H9 (cell line): ENCODE measurements around the gene OSBPL8. TPM values are rescaled to one million over a fixed set of nuclear protein-coding genes. Genes with fewer than 3 reads are reported as not detected.

Experiments
- DNase-seq: peaks from one replicate; pipeline ENCODE4 v3.0.0-alpha.2; 2017
- H2AFZ ChIP-seq: one replicate; pipeline ENCODE4 v1.6.1; 2013; ENCODE audit warnings: mild to moderate bottlenecking, low read length, control low read depth, moderate library complexity
- H2AK5ac ChIP-seq: 2 replicates; pipeline ENCODE4 v1.6.1; 2013; ENCODE audit warnings: low read length, control low read depth, mixed read lengths; ENCODE audit not compliant: insufficient read length
- H2BK120ac ChIP-seq: one replicate; pipeline ENCODE4 v1.6.1; 2013; ENCODE audit warnings: low read depth, mild to moderate bottlenecking, low read length, control low read depth, inconsistent platforms; ENCODE audit not compliant: poor library complexity, severe bottlenecking
- H2BK12ac ChIP-seq: 2 replicates; pipeline ENCODE4 v1.6.1; 2013; ENCODE audit warnings: low read length, control low read depth, mixed read lengths, low read depth; ENCODE audit not compliant: insufficient read length
- H2BK15ac ChIP-seq: 2 replicates; pipeline ENCODE4 v1.6.1; 2013; ENCODE audit warnings: low read depth, low read length, control low read depth
- H2BK20ac ChIP-seq: one replicate; pipeline ENCODE4 v1.6.1; 2013; ENCODE audit warnings: low read depth, mild to moderate bottlenecking, low read length, control low read depth, inconsistent platforms; ENCODE audit not compliant: poor library complexity, severe bottlenecking
- H2BK5ac ChIP-seq: 2 replicates; pipeline ENCODE4 v1.6.1; 2013; ENCODE audit warnings: low read length, control low read depth, mixed read lengths; ENCODE audit not compliant: insufficient read length
- H3K14ac ChIP-seq: 2 replicates; pipeline ENCODE4 v1.6.1; 2013; ENCODE audit warnings: low read length, control low read depth; ENCODE audit not compliant: insufficient read depth
- H3K18ac ChIP-seq: 2 replicates; pipeline ENCODE4 v1.6.1; 2013; ENCODE audit warnings: low read depth, mild to moderate bottlenecking, mixed read lengths, low read length, control low read depth; ENCODE audit not compliant: insufficient read length
- H3K23ac ChIP-seq: 2 replicates; pipeline ENCODE4 v1.6.1; 2013; ENCODE audit warnings: low read length, control low read depth, mixed read lengths, low read depth; ENCODE audit not compliant: insufficient read length
- H3K23me2 ChIP-seq: 2 replicates; pipeline ENCODE4 v1.6.1; 2013; ENCODE audit warnings: low read depth, mild to moderate bottlenecking, mixed read lengths, low read length, control low read depth; ENCODE audit not compliant: insufficient read length, poor library complexity, severe bottlenecking
- H3K27ac ChIP-seq: 2 replicates; pipeline ENCODE4 v1.5.1; 2013; ENCODE audit warnings: low read length, control low read depth, mixed read lengths, low read depth; ENCODE audit not compliant: insufficient read length
- H3K27me3 ChIP-seq: 2 replicates; pipeline ENCODE4 v1.6.1; 2013; ENCODE audit warnings: low read length, control low read depth, inconsistent platforms; ENCODE audit not compliant: insufficient read depth
- H3K4ac ChIP-seq: 2 replicates; pipeline ENCODE4 v1.6.1; 2013; ENCODE audit warnings: low read depth, mild to moderate bottlenecking, control low read depth, inconsistent platforms, low read length, moderate library complexity
- H3K4me1 ChIP-seq: 2 replicates; pipeline ENCODE4 v1.6.1; 2013; ENCODE audit warnings: low read length, control low read depth, inconsistent platforms; ENCODE audit not compliant: insufficient read depth
- H3K4me2 ChIP-seq: 2 replicates; pipeline ENCODE4 v1.6.1; 2013; ENCODE audit warnings: low read length, control low read depth, mixed read lengths; ENCODE audit not compliant: insufficient read length, insufficient read depth
- H3K56ac ChIP-seq: 2 replicates; pipeline ENCODE4 v1.6.1; 2013; ENCODE audit warnings: low read depth, mild to moderate bottlenecking, mixed read lengths, low read length, control low read depth; ENCODE audit not compliant: insufficient read length
- H3K79me1 ChIP-seq: 2 replicates; pipeline ENCODE4 v1.6.1; 2013; ENCODE audit warnings: low read depth, mild to moderate bottlenecking, moderate library complexity, low read length, control low read depth, inconsistent platforms; ENCODE audit not compliant: insufficient read depth, poor library complexity, severe bottlenecking
- H3K79me2 ChIP-seq: 2 replicates; pipeline ENCODE4 v1.6.1; 2013; ENCODE audit warnings: low read length, control low read depth, inconsistent platforms; ENCODE audit not compliant: insufficient read depth
- H3K9ac ChIP-seq: 2 replicates; pipeline ENCODE4 v1.6.1; 2013; ENCODE audit warnings: low read length, control low read depth, mixed read lengths; ENCODE audit not compliant: insufficient read length; ENCODE audit errors: extremely low read depth
- H3K9me3 ChIP-seq: one replicate; pipeline ENCODE4 v1.6.1; 2013; ENCODE audit warnings: low read depth, low read length, inconsistent platforms; ENCODE audit not compliant: control insufficient read depth
- H3T11ph ChIP-seq: one replicate; pipeline ENCODE4 v1.6.1; 2013; ENCODE audit warnings: mild to moderate bottlenecking, low read length, control low read depth, inconsistent platforms
- H4K20me1 ChIP-seq: one replicate; pipeline ENCODE4 v1.6.1; 2013; ENCODE audit not compliant: control insufficient read depth, insufficient read length, insufficient read depth
- H4K5ac ChIP-seq: 2 replicates; pipeline ENCODE4 v1.6.1; 2013; ENCODE audit warnings: low read depth, mild to moderate bottlenecking, mixed read lengths, low read length, control low read depth; ENCODE audit not compliant: insufficient read length
- H4K8ac ChIP-seq: replicated peaks from 2 replicates; pipeline ENCODE4 v1.6.1; 2013; ENCODE audit warnings: low read length, control low read depth, mixed read lengths, low read depth; ENCODE audit not compliant: insufficient read length
- H4K91ac ChIP-seq: 2 replicates; pipeline ENCODE4 v1.6.1; 2013; ENCODE audit warnings: low read depth, mild to moderate bottlenecking, moderate library complexity, mixed read lengths, low read length, control low read depth; ENCODE audit not compliant: insufficient read length
- H3K27ac Mint-ChIP-seq, 3 experiments: 2 replicates in 2 of 3; 3 replicates in 1 of 3; pipeline ENCODE4 v1.8.0; 2020 to 2021; ENCODE audit warnings: mixed read lengths in 3 of 3, mild to moderate bottlenecking in 1 of 3, moderate library complexity in 1 of 3
- H3K27me3 Mint-ChIP-seq: 2 replicates; pipeline ENCODE4 v1.8.0; 2021; ENCODE audit warnings: low read depth, mild to moderate bottlenecking, moderate library complexity, mixed read lengths
- H3K36me3 Mint-ChIP-seq, 3 experiments: 2 replicates in 2 of 3; 3 replicates in 1 of 3; pipeline ENCODE4 v1.8.0; 2020 to 2021; ENCODE audit warnings: low read depth in 3 of 3, mixed read lengths in 3 of 3; ENCODE audit not compliant: insufficient read depth in 1 of 3
- H3K4me1 Mint-ChIP-seq, 2 experiments: 2 replicates each; pipeline ENCODE4 v1.8.0; 2020; ENCODE audit warnings: mixed read lengths in 2 of 2
- H3K4me3 Mint-ChIP-seq, 2 experiments: 2 replicates in 1 of 2; 3 replicates in 1 of 2; pipeline ENCODE4 v1.8.0; 2020 to 2021; ENCODE audit warnings: mild to moderate bottlenecking in 2 of 2, mixed read lengths in 2 of 2, moderate library complexity in 1 of 2
- H3K9me3 Mint-ChIP-seq, 2 experiments: 2 replicates in 1 of 2; 3 replicates in 1 of 2; pipeline ENCODE4 v1.8.0; 2020; ENCODE audit warnings: mild to moderate bottlenecking in 2 of 2, mixed read lengths in 2 of 2, moderate library complexity in 1 of 2
- WGBS: extraction: QIAGEN DNeasy Blood & Tissue Kit; methylation state at CpG from one replicate; pipeline ENCODE4 v1.1.7; 2013; ENCODE audit warnings: missing lambda C conversion rate, low lambda C conversion rate, mixed read lengths; ENCODE audit not compliant: insufficient read length; ENCODE audit errors: extremely low coverage; 5-methylcytosine and 5-hydroxymethylcytosine counted together
- total RNA-seq: library from RNA; stranded (reverse); gene quantifications from 2 replicates; pipeline ENCODE4 v1.2.1, GENCODE V29; 2021
- TF ChIP-seq, protein P1 (sequence below): fragments of 200-600 bp; sonication (generic); conservative IDR thresholded peaks from 3 replicates; pipeline ENCODE4 v1.8.0; 2021; ENCODE audit warnings: antibody characterized with exemption, mild to moderate bottlenecking

OSBPL8 gene
- total RNA-seq, 1 experiment from 2014 or later: 61.2 TPM

DNA sequence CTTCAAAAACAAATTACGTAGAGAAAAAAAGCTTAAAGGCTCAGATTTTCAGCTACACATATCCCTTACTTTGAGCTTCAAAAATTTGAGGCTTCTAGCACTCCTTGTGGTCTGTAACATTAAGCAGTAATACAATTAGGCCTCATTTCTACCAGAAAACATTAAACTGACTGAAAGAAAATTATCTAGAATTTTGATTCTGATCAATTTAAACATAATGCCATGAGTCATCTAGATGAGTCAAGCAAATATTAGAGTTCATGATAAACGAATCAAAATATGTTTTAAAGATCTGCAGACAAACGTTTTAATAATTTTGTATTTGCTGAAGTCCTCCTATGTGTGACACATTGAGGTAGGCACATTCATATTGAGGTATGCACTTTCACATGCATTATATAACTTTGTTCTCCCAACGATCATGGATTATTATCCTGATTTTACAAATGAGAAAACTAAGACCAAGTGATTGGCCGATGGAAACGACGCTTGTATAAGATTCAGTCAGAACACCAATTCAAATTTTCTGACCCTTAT is 4.3 kb downstream of the OSBPL8 start:
- Histone ChIP-seq H3K27ac (no peak overlapping the region), H4K20me1 (no peaks in the 10 kb centered on the region), H3K27me3 (no peaks in the 10 kb centered on the region), H3K79me1 (peaks cover 6% of the 10 kb centered on the region), H4K5ac (no peak overlapping the region), H4K91ac (no peak overlapping the region), H2BK20ac (no peak overlapping the region), H3K56ac (no peak overlapping the region), H2AK5ac (no peak overlapping the region), H3K9me3 (no peaks in the 10 kb centered on the region), H3K4me2 (no peak overlapping the region), H2AFZ (no peak overlapping the region), H3K4me1 (no peaks in the 10 kb centered on the region), H3K9ac (no peak overlapping the region), H2BK5ac (no peak overlapping the region), H3T11ph (no peak overlapping the region), H3K79me2 (peaks cover 12% of the 10 kb centered on the region; the same call in 1 of the 2 replicates), H3K23ac (no peak overlapping the region), H2BK15ac (no peak overlapping the region), H3K18ac (no peak overlapping the region), H3K4ac (no peak overlapping the region), H2BK12ac (no peak overlapping the region), H3K23me2 (peaks cover 4% of the 10 kb centered on the region), H3K14ac (no peak overlapping the region), H4K8ac (no peak overlapping the region), H2BK120ac (no peak overlapping the region)
- Mint-ChIP-seq H3K36me3 (no peaks in the 10 kb centered on the region), H3K9me3 (no peaks in the 10 kb centered on the region), H3K4me3 (no peak overlapping the region), H3K27me3 (no peaks in the 10 kb centered on the region), H3K27ac (no peak overlapping the region; a peak in 1 of 7 replicates), H3K4me1 (peaks cover 17 to 27% of the 10 kb centered on the region in 2 experiments)
- WGBS: no CpG with 5 or more reads among the region's 7 CpGs
- DNase-seq: no peak
- TF ChIP-seq, protein P1, sequence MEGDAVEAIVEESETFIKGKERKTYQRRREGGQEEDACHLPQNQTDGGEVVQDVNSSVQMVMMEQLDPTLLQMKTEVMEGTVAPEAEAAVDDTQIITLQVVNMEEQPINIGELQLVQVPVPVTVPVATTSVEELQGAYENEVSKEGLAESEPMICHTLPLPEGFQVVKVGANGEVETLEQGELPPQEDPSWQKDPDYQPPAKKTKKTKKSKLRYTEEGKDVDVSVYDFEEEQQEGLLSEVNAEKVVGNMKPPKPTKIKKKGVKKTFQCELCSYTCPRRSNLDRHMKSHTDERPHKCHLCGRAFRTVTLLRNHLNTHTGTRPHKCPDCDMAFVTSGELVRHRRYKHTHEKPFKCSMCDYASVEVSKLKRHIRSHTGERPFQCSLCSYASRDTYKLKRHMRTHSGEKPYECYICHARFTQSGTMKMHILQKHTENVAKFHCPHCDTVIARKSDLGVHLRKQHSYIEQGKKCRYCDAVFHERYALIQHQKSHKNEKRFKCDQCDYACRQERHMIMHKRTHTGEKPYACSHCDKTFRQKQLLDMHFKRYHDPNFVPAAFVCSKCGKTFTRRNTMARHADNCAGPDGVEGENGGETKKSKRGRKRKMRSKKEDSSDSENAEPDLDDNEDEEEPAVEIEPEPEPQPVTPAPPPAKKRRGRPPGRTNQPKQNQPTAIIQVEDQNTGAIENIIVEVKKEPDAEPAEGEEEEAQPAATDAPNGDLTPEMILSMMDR: peak; percentile 27; the same call in 1 of the 3 replicates
